HG03045 (cell line): ENCODE measurements around the gene PRRT1B.

Experiments used
- ATAC-seq: cut with Tn5 transposase; IDR thresholded peaks from one replicate; pipeline ENCODE4 v1.9.1; 2021; ENCODE audit warnings: mild to moderate bottlenecking, moderate library complexity; ENCODE audit not compliant: unreplicated experiment

The PRRT1B gene

DNA sequence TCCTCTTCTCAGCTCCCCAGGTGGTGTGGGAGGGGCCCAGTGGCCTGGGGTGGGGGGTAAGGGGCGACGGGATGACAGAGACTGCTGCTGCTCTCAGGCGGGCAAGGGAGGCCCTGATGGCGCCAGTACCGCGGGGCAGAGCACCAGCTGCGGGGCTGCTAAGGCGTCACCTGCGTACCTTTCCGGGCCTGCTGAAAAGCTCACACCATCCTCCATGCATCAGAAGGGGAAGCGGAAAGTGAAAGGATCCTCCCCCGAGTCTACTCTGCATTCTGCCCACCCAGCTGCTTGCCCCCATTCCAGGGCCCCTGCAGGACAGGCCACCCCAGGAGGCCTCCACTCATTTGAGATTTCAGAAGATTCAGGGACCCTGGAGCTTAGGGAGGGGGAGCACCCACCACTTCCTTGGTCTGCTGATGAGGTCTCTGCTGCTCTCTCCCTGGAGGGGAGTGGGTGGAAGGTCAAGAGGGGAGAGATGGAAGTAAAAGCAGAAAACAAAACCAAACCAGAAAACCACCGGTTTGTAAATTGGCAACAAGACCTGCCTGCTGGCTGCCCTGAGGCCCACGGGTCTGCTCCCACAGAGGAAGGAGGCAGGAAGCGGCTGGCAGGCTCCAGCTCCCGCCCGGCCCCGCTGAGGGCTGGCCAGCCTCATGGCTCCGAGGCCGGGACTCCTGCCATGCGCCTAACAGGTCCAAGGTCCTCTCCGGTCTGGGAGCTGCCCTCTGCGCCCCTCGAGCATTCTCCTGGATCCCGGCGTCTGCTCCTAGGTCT is 33.6 kb downstream of the PRRT1B start:
- no peak for ATAC-seq

DNA sequence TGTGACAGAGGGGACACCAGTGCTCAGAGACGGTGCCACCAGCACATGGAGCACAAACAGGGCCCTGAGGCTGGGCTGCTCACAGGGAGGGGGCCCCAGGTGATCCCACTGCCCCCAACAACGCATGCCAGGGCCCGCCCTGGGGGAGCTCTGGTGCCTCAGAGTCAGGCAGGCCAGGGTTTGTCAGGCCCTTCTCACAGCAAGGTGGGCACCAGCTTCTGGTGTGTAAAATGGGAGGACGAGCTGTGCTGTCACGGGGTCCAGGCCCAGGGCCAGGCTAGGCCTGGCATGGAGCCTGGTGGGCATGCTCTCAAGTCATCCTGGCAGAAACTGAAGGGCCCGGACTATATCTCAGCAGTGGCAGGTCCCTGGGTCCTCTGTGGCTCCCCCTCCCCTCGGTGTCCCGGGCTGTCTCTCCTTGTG is 34.5 kb downstream of the PRRT1B start:
- ATAC-seq: no peak

DNA sequence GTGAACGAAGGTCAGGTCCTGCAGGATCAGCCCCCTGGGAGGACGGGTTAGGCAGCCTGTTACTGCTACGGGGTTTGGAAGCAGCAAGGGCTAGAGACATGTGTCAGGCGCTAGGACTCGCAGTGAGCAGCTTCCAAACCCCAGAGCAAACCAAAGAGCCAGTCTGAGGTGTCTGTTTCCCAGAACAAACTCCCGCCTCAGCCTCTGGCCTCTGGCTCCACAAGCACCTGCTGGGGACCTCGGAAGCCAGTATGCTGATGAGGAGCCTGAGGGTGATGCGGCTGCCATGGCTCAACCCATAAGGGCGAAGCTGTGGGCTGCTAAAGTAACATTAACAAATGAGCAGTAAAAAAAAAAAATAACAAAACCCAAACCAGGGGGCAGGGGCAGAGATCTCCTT is 35.0 kb downstream of the PRRT1B start:
- no peak for ATAC-seq

DNA sequence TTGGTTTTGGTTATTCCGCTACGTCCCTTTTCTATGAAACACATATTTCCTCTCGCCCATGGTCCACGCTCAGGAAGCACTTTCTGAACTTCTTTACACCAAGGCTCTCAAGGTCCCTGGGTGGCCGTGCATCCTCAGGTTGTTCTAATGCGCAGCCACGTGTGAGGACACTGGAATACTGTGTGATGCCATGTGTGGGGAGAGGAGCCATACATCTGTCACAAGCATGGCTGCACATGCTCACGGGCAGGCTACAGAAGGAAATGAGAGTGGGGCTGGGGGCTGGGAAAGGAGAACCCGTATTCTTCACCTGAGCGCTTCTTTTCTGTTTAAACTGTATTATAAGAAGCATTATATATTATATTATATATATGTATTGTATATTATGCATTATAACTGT is 36.7 kb downstream of the PRRT1B start:
- ATAC-seq: no peak

DNA sequence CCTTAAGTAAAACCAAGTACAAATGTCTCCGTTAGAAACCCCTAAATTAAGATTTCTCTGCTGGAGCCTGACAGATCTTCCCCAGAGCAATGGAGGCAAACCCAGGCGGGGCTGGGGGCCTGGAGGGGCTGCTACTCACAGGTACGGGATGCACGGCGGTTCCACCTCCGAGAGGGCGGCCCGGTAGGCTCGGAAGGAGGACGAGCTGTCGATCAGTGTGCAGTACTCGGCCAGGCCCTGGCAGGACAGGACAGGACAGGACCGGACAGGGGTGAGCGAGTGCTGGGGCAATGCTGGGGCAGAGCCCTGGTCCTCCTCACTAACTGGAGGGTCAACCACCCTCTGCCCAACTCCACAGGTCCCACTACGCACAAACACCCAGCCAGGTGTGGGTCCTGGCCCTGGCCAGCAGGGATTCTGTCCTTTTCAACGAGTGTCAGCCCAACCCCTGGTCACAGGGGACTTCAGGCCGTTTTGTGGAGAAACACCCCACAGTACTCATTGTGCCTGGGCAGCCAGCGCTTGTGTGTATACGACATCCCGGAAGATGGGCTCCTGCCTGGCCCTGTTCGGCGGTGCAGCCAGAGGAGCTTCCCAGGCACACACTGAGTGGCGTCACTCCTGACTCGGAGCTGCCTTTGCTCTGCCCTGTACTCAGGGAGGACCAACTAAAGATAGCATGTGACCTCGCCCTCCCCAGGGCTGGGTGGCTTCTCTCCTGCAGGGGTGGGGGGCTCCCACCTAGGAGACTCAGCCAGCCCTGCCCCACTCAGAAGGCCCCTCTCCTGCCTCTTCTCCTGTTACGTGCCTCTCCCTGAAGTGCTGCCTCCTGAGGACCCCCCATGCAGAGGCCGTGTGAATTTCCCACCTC is 37.4 kb downstream of the PRRT1B start:
- no peak for ATAC-seq

DNA sequence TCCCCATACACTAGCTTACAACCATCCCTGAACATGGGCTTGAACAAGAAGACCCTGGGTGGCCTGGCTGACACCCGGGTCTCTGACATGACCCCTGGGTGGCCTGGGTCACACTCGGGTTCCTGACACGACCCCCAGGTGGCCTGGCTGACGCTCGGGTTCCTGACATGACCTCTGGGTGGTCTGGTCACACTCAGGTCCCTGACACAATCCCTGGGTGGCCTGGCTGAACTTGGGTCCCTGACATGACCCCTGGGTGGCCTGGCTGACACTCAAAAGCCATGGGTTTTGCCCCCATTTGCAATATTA is 38.0 kb downstream of the PRRT1B start:
- no peak for ATAC-seq

DNA sequence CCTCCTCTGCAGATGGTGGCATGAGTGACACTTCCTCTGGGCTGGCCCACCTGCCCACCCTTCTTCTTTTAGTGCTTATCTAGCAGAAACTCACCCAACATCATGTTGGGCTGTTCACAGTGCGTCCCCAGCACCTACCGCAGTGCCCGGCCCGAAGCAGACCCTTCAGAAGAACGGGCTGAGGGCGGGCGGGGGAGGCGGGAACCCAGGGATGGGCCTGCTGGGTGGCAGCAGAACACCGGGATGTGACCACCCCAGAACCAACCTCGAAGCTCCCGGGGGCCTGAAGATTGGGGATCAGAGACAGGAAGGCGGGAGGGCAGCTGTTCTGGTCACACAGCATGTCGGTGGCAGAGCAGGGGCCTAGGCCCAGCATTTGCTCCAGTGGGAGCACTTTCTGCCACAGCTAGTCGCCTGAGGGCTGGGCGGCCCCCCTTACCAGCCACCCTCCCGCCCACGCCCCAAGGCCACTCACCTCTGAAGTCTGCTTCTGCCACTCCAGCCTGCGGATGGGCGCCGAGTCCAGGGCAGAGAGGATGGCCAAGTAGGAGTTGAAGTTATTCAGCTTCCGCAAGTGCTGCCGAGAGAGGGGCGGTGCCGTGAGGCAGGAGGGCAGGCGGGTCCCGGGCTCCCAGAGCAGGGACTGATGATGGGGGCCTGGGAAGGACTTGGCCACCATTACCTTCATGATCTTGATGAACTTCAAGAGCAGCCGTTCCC is 38.7 kb downstream of the PRRT1B start:
- ATAC-seq: no peak

DNA sequence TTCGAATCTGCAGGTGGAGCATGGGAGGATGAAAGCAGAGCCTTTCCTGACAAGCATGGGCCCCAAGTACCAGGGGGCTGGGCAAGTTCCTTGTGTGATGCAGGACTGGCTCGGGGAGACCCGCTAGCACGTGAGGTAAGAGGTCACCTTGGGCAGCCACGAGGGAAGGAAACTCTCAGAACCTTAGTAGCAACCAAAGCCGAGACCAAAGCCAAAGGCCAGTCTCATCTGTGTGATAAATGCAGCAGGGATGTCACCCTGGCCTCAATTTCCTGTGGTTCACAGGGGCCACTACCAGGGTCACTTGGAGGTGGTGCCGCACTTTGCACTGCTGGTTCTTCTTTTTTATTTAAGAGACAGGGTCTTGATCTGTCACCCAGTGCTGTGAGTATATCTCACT is 39.5 kb downstream of the PRRT1B start:
- ATAC-seq: no peak

DNA sequence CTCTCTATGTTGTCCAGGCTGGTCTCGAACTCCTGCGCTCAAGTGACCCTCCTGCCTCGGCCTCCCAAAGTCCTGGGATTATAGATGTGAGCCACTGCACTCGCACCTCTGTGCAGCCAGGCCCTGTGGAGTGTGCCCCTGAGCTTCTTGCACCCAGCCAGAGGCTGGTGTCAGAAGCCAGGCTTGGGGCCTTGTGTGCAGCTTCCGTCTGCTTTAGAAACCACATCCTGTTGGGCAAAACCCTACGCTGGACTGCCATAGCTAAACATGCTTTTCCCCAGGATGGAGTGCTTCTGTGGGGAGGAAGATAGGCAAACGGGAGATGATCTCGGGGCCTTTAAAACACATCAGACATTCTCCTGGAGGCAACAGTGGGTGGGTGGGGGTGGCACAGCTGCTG is 40.1 kb downstream of the PRRT1B start:
- no peak for ATAC-seq

DNA sequence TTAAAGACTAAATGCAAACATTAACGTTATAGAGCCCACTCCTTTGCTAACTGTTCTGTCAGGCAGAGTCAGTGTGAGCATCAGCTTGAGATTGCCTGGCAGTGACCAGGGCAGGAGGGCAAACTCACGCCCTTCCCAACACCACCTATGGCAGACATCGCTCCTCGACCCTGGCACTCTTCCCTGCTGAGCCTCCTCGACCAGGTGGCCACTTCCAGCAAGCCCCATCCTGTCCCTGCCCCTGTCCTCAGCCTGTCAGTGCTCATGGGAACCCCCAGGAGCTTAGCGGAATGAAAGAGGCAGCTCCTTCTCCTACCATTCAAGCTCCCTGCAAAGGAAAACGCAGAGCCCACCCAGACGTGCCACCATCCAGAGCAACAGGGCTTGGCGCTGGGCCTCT is 42.0 kb downstream of the PRRT1B start:
- no peak for ATAC-seq

DNA sequence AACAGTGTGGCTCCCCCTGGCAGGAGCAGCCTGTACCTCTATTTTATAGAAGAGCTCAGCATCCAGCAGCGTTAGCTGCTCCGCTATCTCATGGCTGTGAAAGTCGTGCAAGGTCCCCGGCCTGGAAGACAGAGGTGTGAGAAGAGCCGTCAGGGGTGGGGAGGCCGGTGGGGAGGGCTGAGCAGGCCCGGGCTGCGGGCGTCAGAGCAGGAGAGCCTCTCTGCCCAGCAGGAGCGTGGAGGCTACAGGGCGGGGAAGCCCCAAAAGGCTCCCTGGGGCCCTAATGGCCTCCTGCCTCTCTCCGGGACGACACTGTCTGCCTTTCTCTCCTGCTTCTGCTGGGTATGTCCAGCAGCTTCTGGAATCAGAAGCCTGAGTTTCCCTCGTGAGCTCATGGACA is 42.6 kb downstream of the PRRT1B start:
- no peak for ATAC-seq

DNA sequence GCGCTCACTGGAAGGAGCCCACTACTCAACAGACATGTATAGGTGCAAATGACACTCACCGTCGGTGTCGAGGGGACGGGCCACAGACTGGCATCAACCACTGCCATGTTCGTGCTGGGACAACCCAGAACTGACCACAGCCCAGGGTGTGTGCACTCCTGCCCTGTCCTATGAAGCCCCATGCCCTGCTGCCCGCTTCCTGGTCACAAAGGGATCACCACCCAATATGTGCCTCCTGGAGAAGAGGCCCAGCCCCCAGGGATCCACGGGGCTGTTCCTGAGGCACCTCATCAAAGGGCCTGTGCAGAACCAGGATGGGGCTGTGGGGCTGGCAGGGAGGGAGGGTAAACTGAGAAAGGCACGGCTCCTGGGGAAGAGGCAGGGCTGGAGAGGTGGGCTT is 43.1 kb downstream of the PRRT1B start:
- no peak for ATAC-seq

DNA sequence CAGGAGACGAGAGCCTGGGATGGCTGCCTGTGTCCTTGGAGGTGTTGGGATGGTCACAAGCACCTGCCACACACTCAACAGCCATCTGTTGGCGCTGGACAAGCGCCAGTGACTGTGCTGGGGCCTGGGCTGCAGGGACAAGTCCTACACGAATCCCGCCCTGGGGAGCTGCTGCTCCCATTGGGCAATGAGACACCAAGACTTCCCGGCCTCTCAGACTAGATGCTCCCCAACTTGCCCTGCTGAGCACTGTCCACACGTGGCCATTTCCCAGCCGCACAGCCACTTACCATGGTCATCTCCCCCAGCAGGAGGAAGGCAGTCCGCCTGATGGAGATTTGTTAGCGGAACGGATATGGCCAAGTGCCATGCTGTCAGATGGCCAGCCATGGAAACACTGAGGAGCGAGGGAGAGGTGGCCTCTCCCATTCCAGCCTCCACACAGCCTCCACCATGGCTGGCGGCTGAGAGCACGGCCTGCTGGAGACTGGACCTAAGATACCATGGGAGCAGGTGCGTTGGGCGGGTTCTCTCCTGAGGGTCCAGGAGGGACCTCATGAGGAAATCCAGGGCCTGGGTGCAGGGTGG is 43.9 kb downstream of the PRRT1B start:
- no peak for ATAC-seq

DNA sequence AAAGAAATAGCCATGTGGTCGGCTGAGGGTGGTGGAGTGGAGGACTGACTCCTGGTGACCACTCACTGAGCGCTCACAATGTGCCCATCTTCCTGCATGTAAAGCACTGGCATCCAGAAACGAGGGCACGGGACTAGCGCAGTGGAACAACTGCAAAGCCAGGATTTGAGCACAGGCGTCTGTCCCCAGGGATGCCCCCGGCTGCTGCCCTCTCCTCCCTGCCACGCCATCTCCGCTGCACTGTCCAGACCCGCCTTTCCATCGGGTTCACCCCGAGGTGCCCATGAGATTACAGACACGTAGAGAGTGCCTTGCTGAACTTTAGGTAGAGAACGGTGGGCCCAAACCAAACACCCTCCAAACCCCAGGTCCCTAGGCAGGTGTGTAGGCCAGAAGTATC is 44.7 kb downstream of the PRRT1B start:
- ATAC-seq: no peak

DNA sequence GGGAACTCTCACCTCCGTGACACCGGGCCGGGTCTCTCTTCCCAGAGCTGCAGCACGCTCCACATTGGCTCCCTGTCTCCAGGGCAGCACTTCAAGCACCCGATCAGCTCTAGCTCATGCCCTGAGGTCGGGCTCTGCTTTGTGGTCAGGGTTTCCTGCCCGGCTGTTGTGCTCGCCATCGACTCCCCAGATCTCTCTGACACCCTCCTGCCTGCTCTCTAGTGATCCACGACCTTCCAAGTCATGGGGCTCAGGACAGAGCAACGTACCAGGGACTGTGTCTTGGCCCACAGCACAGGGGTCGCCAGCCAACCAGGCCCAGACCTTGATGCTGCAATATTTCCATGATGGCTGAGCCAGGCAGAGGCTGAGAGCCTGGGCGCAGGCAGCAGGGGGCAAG is 45.1 kb downstream of the PRRT1B start:
- no peak for ATAC-seq

DNA sequence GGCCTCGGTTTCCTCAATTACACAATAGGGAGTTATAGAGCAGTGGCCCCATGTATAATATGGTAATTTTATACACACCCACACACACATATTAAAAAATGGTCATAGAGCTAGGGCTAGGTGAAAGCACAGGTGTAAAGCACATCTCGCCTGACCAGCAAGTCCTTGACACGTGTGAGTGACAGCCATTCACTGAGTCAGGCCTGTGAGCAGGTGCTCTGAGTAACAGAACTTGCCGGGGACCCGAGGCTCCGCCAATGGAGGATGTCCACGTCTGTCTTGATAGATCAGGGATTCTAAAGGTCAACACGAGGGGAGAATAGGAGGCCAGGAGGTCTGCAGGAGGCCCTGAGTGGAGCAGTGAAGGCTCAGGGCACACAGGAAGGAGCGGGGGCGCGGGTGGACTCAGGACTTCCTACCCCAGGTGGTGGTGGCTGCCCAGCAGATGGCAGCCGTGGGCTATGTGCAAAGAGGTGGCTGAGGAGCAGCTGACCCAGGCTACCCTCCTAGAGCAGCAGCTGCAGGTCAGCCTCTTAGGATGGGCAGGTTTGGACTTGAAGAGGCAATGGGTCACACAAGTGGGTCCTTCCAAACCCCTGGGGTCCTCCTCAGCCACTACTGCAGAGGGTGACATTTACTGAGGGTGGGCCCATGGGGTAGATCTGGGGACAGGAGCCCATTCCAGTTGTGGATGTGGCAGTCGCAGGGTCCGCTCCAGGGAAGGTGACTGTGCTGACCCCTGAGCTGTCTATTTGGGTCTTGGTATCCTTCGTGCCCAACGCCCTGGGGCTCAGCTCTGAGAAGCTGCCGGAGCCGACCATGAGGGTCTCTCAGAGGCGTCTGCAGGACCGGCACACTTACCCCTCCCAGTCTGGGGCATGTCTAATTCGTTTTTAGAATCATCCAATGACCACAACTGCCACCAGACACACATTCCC is 45.9 kb downstream of the PRRT1B start:
- no peak for ATAC-seq

DNA sequence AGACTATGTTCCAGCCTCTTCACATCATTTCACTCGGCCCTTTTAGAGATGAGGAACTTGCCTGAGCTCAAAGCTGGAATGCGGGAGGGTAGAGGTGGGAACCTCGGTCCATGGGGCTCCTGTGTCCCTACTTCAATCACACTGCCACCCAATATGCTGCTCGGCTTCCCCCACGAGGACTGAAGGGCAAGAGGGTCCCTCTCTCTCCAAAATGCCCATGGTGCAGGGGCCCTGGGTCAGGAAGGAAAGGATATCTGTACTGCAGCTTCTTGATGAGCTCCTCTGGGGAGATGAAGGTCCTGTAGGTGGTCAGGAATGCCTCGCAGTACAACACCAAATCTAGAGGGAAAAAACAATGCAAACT is 46.5 kb downstream of the PRRT1B start:
- ATAC-seq: no peak

DNA sequence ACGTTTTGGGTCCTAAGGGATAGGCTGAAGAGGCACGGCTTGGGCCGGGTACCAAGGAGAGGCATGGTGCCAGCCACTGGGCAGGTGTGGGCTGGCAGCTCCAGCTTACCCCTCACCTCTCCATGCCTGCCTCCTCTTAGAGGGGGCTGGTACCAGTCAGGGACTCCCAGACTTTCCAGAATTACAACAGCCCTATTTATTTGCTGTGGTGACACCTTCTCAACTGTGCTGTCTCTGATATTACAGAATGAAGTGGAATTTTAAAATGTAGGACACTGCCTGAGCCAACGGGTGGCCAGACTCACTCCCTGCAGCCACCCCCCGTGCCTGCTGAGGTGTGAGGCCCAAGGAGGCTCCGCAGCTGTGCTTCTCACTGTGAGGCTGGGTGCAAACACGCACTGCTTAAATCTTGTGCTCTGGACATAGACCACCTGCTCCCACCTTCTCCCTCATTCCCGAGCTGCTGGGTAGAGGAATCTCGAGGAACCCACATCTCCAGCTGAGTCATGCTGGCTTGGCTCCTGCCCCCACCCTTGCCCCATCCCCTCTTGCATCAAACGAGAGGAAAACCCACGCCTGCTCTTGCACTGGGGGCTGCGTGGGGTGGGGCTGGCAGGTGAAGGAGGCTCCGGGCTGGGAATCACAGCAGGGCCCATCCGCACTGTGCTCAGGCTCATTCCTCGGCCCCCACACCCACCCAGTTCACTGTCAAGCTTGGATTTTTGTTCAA is 47.9 kb downstream of the PRRT1B start:
- ATAC-seq: no peak

DNA sequence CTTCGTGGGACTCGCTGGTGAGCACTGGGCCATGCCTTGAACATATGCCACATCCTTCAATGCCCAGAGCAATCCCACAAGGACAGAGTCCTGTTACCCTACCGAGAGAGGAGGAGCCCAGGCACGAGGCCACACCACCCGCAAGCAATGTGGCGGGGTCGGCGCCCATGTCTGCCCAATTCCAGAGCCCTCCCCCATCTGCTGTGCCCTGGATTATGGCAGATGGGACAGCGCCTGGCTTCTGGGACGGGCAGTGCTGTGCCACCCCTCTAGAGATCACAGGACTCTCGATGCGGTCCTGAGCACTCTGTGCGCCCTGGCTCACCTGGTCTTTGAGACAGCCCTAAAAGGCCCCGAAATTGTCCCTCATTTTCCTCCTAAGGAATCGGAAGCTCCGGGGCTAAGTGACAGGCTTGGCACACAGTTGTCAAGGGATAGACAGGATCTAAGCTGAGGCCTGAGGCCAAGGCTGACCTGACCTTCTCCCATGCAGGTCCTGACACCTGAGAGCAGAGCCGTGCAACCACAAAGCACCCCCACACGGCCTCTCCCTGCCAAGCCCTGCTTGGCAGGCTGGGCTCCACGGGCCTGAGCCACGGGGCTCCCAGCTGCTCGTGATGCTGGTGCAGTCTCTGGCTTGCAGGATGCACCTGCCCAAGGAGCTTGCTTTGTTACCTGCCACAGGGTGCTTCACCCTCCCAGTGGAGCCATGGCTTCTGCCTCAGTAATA is 48.8 kb downstream of the PRRT1B start:
- no peak for ATAC-seq
